Activated T-cell treated with anti-CD3 and anti-CD28 coated beads, Interleukin-2, amount 50 U/mL, for 48 hours (primary cell): Measurements from ENCODE around the gene SPIB.
"Not testable (repeated sequence)": the region's sequence is repeated elsewhere in the genome, so short reads cannot be mapped to it uniquely, and the experiment has no call there.

ENCODE experiments used
- DNase-seq, 2 experiments: peaks; one replicate each; pipeline ENCODE4 v3.0.0-alpha.2; 2020

Gene SPIB

GRCh38 chr19:50420127-50420526, 1.4 kb downstream of the SPIB start:
- DNase-seq, result no peak

GRCh38 chr19:50420808-50421207, 2.1 kb downstream of the SPIB start:
- no peak for DNase-seq

GRCh38 chr19:50422397-50423278, 3.9 kb downstream of the SPIB start:
- no peak for DNase-seq

GRCh38 chr19:50423279-50424113, 4.8 kb downstream of the SPIB start:
- DNase-seq, result no peak

GRCh38 chr19:50425581-50425980, 6.8 kb downstream of the SPIB start:
- no peak for DNase-seq

GRCh38 chr19:50427318-50427925, 8.7 kb downstream of the SPIB start:
- DNase-seq, result no peak

- DNase-seq, result no peak
These were observed 9.3 kb downstream of the SPIB start for GRCh38 chr19:50427997-50428425.

- no peak for DNase-seq
These were observed 10.2 kb downstream of the SPIB start for GRCh38 chr19:50428772-50429463.

GRCh38 chr19:50430888-50431342, 12.2 kb downstream of the SPIB start:
- DNase-seq, result no peak

GRCh38 chr19:50431343-50432220, 12.8 kb downstream of the SPIB start:
- DNase-seq, result peak; percentile 94 to 95

GRCh38 chr19:50432221-50433028, 13.7 kb downstream of the SPIB start, which contains the start of gene MYBPC2:
TSS of gene MYBPC2 (plus strand) at chr19:50432892. CDS start at chr19:50432954, 62 bp downstream.
- DNase-seq, result no peak

GRCh38 chr19:50433201-50434180, 14.8 kb downstream of the SPIB start:
- DNase-seq, result no peak

GRCh38 chr19:50434525-50434924, 15.8 kb downstream of the SPIB start:
- DNase-seq, result no peak

GRCh38 chr19:50435221-50435620, 16.5 kb downstream of the SPIB start:
- DNase-seq, result no peak

- no peak for DNase-seq
These were observed 16.9 kb downstream of the SPIB start for GRCh38 chr19:50435627-50436026.

GRCh38 chr19:50437862-50438449, 19.2 kb downstream of the SPIB start:
- no peak for DNase-seq

- not testable (repeated sequence) for DNase-seq
These were observed 20.4 kb downstream of the SPIB start for GRCh38 chr19:50439130-50439529.

GRCh38 chr19:50444059-50444458, 25.3 kb downstream of the SPIB start:
- DNase-seq, result no peak

GRCh38 chr19:50447053-50447452, 28.3 kb downstream of the SPIB start:
- DNase-seq, result no peak
